GM04503 (cell line): Measurements from ENCODE around the gene PI16.
"Not testable (repeated sequence)": the region's sequence is repeated elsewhere in the genome, so short reads cannot be mapped to it uniquely, and the experiment has no call there.

Source experiments
- DNase-seq: peaks from one replicate; pipeline ENCODE4 v3.0.0-alpha.2; 2012; ENCODE audit warnings: low read depth

PI16 gene

GRCh38 chr6:36975231-36976006, 20.9 kb downstream of the PI16 start:
- DNase-seq: no peak

- no peak for DNase-seq
Measured at GRCh38 chr6:36976007-36976264, 21.4 kb downstream of the PI16 start.

GRCh38 chr6:36976509-36976908, 22.0 kb downstream of the PI16 start:
- DNase-seq: no peak

GRCh38 chr6:36976931-36977330, 22.4 kb downstream of the PI16 start:
- no peak for DNase-seq

DNA sequence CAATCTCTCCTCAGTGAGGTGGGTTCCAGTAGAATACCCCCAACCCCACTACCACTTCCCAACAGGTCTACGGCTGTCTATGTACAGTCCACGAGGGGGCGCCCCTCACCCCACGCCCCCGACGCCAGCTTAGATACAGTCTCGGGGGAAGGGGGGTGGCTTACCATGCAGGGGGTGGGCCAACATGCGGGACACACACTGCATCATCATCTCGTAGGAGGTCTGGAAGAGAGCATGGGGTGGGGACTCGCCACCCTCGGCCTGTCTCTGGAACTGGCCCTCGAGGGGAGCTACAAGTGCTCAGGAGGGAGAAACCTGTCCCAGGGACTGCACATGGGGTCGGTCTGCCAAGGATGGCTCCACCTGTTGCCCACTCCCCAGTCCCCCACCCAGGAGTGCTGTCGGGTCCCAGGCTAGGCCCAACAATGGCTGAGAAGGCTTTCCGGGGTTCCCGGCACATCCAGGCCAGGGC, 23.0 kb downstream of the PI16 start:
- no peak for DNase-seq

GRCh38 chr6:36978421-36979346, 24.1 kb downstream of the PI16 start:
- DNase-seq: no peak

GRCh38 chr6:36979347-36979742, 24.8 kb downstream of the PI16 start:
- no peak for DNase-seq

- DNase-seq: no peak
Measured at GRCh38 chr6:36980129-36980528, 25.6 kb downstream of the PI16 start.

- DNase-seq: no peak
Measured at GRCh38 chr6:36980876-36981619, 26.5 kb downstream of the PI16 start.

DNA sequence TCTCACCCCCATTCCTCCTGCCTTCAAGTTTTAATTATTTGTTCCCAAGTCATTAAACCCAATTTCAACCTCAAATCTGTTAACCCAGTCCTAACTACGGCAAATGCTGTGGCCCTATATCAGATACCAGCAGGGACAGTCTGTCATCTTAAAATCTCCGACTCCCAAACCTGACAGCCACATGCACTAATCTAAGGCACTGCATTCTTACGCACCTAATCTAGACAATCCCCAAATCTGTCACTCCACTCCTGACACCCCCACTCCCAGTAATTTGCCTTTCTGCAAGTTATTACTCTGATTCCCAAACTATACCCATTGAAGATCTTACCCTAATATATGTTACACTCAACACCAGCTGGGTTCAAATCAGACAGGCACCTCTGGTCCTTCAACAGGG, 29.0 kb downstream of the PI16 start:
- no peak for DNase-seq

GRCh38 chr6:36984581-36985416, 30.3 kb downstream of the PI16 start:
- no peak for DNase-seq

GRCh38 chr6:36985417-36985807, 30.9 kb downstream of the PI16 start:
- no peak for DNase-seq

- peak; percentile 57 for DNase-seq
Measured at GRCh38 chr6:36985808-36986703, 31.5 kb downstream of the PI16 start, which contains the start of gene MTCH1. MTCH1 (minus strand) TSS chr6:36986196; CDS start chr6:36986173, 23 bp downstream.

- DNase-seq: no peak
Measured at GRCh38 chr6:36986704-36987047, 32.1 kb downstream of the PI16 start.

DNA sequence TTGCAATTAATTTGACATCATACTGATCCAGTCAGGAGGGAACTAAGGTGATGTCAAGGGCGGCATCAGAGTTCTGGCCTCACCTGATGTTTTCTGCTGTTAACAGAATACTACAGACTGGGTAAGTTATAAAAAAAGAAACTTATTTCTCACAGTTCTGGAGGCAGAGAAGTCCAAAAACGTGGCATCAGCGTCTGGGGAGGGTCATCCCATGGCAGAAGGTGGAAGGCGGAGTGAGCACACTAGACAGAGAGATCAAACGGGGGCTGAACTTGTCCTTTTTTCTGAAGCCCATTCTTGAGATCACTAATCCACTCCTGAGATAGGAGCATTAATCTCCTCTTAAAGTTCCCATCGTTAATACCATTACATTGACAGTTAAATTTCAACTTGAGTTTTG, 34.7 kb downstream of the PI16 start:
- no peak for DNase-seq

DNA sequence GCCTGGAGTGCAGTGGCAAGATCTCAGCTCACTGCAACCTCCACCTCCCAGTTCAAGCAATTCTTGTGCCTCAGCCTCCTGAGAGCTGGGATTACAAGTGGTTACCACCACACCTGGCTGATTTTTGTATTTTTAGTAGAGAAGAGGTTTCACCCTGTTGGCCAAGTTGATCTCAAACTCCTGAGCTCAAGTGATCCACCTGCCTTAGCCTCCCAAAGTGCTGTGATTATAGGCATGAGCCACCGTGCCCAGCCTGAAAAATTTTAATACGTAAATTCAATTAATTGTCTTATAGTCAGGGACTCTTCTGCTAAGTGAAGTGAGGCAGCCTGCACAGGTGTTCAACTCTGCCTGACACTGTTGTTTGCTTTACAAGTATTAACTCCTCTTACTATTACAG, 35.9 kb downstream of the PI16 start:
- DNase-seq: not testable (repeated sequence)

DNA sequence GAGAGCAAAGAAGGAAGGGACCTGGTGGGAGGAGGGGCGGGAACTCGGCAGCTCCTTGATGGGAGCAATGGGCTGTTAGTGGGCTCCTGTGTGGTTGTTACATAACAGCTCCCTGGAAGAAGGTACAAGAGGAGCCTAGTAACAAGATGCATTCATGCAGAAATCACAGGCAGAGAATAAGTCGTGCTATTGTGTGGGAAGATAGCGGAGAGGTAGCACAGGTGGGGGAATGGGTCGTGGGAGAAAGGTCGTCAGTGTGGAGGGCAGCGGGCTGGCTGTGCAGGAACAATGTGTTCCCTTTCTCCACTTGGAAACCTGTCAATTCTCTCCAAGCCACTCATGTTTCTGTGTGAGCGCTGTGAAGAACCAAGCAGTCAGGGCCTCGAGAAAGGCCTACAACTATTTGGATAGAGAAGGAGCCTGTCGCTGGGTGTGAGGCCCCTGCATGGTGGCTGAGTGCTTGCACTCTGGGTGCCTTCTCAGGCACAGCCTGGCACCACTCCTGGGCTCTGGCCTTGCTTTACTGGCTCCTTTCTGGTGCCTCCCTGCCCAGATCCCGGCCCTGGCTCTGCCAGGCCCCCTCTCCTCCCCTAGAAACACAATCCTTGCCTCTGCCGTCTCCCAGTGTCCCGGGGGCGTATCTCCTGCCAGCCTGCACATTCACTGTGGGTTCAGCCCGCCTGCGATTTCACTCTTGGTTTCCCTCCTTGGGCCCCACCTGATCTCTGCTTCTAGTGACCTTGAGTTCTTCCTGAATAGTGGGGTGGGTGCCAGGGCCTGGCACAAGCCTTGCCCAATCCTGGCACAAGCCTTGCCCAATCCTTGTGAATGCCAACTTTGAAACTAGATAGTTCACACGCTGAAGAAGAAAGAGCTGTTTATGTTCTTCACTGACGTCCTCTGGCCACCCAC, 43.5 kb downstream of the PI16 start:
- no peak for DNase-seq

DNA sequence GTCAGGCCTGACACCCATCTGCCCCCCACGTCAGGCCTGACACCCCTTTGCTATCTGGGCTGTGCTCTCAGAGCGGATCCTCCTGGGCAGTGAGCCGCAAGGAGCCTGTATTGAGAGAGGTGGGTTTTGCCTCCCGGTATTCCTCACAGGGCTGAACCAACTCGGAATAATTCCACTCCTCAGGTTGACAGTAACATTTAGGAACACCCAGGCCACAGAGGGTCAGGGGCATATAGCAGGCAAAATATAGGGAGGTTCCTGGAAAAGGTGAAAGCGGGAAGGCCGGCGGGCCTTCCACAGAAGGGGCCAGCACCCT, 44.1 kb downstream of the PI16 start:
- no peak for DNase-seq

DNA sequence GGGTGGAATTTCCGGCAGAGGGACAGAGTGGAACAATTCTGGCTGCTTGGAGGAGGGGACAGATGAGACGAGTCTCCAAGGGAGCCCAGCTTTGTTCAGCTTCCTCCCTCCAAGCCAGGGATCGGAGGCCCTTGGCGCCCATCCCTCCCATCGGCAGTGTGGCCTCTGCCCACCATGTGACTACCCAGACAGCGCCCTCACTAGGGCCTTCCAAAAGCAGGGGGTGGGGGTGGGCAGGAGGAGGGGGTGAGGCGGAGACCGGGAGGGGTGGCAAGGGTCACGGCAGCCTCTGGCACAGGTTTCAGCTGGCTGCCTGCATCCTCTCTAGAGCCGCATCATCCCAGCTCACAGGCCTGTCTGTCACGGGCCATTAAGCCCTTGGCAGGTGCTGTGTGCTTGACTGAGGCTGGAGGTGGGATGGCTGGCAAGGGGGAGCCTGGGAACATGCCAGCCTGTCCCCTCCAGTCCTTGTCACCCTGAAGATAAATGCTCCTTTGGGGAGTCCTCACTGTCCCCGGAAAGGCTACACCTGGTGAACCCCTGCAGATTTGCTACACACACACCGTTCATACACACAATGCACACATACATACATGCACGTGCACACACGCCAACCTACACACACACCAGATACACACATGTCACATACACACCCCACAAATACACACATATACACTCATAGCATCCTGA, 44.7 kb downstream of the PI16 start:
- DNase-seq: no peak
